ENCODE measurements around the gene PCOLCE2. TPM values are rescaled to one million over a fixed set of nuclear protein-coding genes. Genes with fewer than 3 reads are reported as not detected.
"Not testable (repeated sequence)": the region's sequence is repeated elsewhere in the genome, so short reads cannot be mapped to it uniquely, and the experiment has no call there.

The PCOLCE2 gene
- total RNA-seq, 3 donors from 2014 or later (not counting 1 experiment from before 2014, with no cell fraction given): not detected

DNA sequence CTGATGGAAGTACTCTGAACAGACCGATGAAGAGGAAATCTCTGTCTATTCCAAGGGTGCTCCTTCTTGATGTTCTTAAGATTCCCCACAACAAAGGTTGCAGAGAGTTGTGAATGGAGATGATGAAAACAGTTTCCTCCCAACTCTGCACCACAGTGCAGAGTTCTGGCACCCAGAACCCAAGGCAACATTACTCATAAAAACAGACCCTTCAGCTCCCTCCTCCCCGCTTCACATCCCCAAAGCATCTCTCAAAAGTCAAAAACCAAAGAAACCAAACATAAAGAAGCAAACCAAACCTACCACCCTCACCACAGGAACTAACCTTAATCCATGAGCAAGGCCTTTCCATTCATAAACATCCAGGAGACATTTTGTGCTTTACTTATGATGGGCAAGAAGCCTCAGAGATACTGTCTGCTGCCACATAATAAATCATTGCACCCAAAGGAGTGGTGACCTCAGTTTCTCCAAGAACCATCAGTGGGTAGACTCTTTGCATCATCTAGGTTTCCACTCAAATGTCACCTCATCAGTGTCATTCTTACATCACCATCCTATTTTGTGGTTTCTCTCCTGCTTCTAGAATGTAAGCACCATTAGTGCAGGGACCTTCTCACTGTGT is 13.2 kb downstream of the PCOLCE2 start:
- no peak overlapping the region for H3K27ac Mint-ChIP-seq
- H3K27me3 Mint-ChIP-seq (ENCODE audit: low read depth in 2 of 2): peaks cover 5 to 22% of the 10 kb centered on the region in 2 donors
- intact Hi-C loops (cut with micrococcal nuclease): no loop called here
- no peaks in the 10 kb centered on the region for H3K36me3 Mint-ChIP-seq
- Histone ChIP-seq H3K4me1 (ENCODE audit: control insufficient read depth, insufficient read depth, low read length) (no peaks in the 10 kb centered on the region), H3K27me3 (ENCODE audit: control insufficient read depth, insufficient read depth, low read length) (peaks cover 3% of the 10 kb centered on the region), H3K4me3 (ENCODE audit: low read length) (no peak overlapping the region), H3K9me3 (ENCODE audit: control insufficient read depth, insufficient read depth, low read length) (no peaks in the 10 kb centered on the region), H3K27ac (ENCODE audit: low read length) (no peak overlapping the region), H3K36me3 (ENCODE audit: control insufficient read depth, insufficient read depth, low read length) (no peaks in the 10 kb centered on the region)
- no peaks in the 10 kb centered on the region for H3K4me1 Mint-ChIP-seq
- DNase-seq: no peak
- TF ChIP-seq, protein P1, sequence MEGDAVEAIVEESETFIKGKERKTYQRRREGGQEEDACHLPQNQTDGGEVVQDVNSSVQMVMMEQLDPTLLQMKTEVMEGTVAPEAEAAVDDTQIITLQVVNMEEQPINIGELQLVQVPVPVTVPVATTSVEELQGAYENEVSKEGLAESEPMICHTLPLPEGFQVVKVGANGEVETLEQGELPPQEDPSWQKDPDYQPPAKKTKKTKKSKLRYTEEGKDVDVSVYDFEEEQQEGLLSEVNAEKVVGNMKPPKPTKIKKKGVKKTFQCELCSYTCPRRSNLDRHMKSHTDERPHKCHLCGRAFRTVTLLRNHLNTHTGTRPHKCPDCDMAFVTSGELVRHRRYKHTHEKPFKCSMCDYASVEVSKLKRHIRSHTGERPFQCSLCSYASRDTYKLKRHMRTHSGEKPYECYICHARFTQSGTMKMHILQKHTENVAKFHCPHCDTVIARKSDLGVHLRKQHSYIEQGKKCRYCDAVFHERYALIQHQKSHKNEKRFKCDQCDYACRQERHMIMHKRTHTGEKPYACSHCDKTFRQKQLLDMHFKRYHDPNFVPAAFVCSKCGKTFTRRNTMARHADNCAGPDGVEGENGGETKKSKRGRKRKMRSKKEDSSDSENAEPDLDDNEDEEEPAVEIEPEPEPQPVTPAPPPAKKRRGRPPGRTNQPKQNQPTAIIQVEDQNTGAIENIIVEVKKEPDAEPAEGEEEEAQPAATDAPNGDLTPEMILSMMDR (IDR thresholded peaks at IDR 0.05): no peak
- 76% methylated on average over 1 of the region's 2 CpGs for WGBS (ENCODE audit: insufficient coverage)
- H3K9me3 Mint-ChIP-seq: no peaks in the 10 kb centered on the region
- H3K4me3 Mint-ChIP-seq: no peak overlapping the region
- ATAC-seq: no peak

DNA sequence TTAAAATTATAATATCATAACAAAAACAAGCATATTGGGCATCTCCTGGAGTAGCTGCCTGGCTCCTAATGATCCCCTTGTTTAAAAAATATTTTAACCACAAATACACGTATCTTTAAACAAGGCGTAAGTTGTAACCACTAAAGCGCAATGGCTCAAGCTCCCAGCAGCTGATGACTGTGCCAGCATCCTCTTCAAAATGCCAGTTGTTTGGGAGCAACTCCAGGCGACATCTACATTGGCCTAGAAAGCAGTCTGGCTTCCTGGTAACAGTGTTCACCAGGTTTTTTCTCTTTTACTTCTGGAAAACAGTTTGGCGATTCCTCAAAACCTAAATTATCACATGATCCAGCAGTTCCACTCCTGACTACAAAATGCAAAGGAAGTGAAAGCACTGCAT is 13.8 kb downstream of the PCOLCE2 start:
- Mint-ChIP-seq H3K9me3 (no peaks in the 10 kb centered on the region), H3K4me1 (no peaks in the 10 kb centered on the region), H3K27me3 (ENCODE audit: low read depth in 2 of 2) (peaks cover 5 to 22% of the 10 kb centered on the region in 2 donors), H3K36me3 (no peaks in the 10 kb centered on the region), H3K4me3 (no peak overlapping the region), H3K27ac (no peak overlapping the region)
- H3K36me3 ChIP-seq (ENCODE audit: control insufficient read depth, insufficient read depth, low read length): no peaks in the 10 kb centered on the region
- TF ChIP-seq, protein P1 (IDR thresholded peaks at IDR 0.05): no peak
- intact Hi-C loops (cut with micrococcal nuclease): no loop called here
- no peaks in the 10 kb centered on the region for H3K4me1 ChIP-seq (ENCODE audit: control insufficient read depth, insufficient read depth, low read length)
- no peaks in the 10 kb centered on the region for H3K9me3 ChIP-seq (ENCODE audit: control insufficient read depth, insufficient read depth, low read length)
- WGBS (ENCODE audit: insufficient coverage): 88% methylated on average over 5 of the region's 5 CpGs
- H3K27ac ChIP-seq (ENCODE audit: low read length): no peak overlapping the region
- DNase-seq (no peak), ATAC-seq (no peak)
- peaks cover 3% of the 10 kb centered on the region for H3K27me3 ChIP-seq (ENCODE audit: control insufficient read depth, insufficient read depth, low read length)
- no peak overlapping the region for H3K4me3 ChIP-seq (ENCODE audit: low read length)

DNA sequence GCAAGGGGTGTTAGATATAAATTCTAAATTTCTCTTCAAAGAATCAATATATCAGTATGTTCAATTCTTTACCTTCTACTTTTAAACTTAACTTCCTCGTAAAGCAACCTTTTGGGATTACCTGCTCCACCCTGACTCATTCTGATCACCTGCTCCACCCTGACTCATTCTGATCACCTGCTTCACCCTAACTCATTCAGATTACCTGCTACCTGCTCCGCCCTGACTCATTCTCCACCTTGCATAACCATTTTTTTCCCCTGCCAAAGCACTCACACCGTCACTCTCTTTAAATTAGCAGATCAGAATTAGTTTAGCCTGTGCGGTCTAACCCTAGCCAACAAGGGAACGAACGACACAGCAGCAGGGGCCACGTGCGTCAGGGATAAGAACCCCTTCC is 20.5 kb downstream of the PCOLCE2 start:
- H3K36me3 Mint-ChIP-seq; H3K27me3 ChIP-seq (ENCODE audit: control insufficient read depth, insufficient read depth, low read length); H3K27ac ChIP-seq (ENCODE audit: low read length); H3K9me3 Mint-ChIP-seq; H3K9me3 ChIP-seq (ENCODE audit: control insufficient read depth, insufficient read depth, low read length); intact Hi-C loops (cut with micrococcal nuclease); H3K36me3 ChIP-seq (ENCODE audit: control insufficient read depth, insufficient read depth, low read length); H3K4me3 Mint-ChIP-seq; DNase-seq; H3K27ac Mint-ChIP-seq; ATAC-seq; H3K4me1 ChIP-seq (ENCODE audit: control insufficient read depth, insufficient read depth, low read length); H3K4me3 ChIP-seq (ENCODE audit: low read length); H3K4me1 Mint-ChIP-seq: not testable (repeated sequence)
- WGBS (ENCODE audit: insufficient coverage): 88% methylated on average over 8 of the region's 8 CpGs
- peaks cover 8 to 18% of the 10 kb centered on the region in 2 donors for H3K27me3 Mint-ChIP-seq (ENCODE audit: low read depth in 2 of 2)

DNA sequence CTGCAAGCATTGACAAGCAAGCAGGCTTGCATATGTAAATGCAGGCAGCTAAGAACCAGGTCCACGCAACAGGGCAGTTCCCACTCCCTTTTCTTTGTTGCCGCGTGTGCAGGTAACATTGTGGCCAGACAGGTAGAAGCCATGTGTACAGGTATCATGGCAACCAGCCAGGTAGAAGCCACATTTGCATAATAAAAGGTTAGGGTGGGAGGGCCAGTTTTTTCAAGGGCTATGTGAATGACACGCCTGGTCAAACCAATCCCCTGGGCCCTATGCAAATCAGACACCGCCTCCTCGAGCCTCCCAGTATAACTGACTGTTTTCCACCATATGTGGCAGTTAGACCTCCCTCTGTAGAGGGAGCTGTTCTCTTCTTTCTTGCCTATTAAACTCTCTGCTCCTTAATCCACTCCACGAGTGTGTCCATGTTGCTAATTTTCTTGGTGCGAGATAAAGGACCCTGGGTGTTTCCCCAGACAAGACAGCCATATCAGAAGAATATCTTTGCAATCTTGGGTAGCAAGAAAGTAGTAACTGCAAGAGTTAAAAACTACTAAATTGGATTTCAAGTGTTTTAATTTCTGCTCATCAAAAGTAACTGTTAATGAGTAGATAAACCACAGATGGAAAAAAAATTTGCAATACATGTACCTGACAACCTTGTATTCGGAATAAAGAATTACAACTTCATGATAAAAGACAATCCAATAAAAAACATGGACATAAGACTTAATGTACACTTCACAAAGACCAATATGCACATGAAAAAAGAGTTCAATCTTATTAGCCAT is 21.8 kb downstream of the PCOLCE2 start:
- H3K4me1 ChIP-seq (ENCODE audit: control insufficient read depth, insufficient read depth, low read length): no peaks in the 10 kb centered on the region
- WGBS (ENCODE audit: insufficient coverage): 86% methylated on average over 7 of the region's 9 CpGs
- H3K4me1 Mint-ChIP-seq: peaks cover 0 to 7% of the 10 kb centered on the region in 2 donors
- no peaks in the 10 kb centered on the region for H3K27me3 ChIP-seq (ENCODE audit: control insufficient read depth, insufficient read depth, low read length)
- DNase-seq: no peak
- H3K9me3 Mint-ChIP-seq: no peaks in the 10 kb centered on the region
- no peaks in the 10 kb centered on the region for H3K36me3 ChIP-seq (ENCODE audit: control insufficient read depth, insufficient read depth, low read length)
- intact Hi-C loops (cut with micrococcal nuclease): no loop called here
- no peak overlapping the region for H3K27ac Mint-ChIP-seq
- H3K4me3 Mint-ChIP-seq: no peak overlapping the region
- H3K4me3 ChIP-seq (ENCODE audit: low read length): no peak overlapping the region
- peaks cover 13 to 20% of the 10 kb centered on the region in 2 donors for H3K27me3 Mint-ChIP-seq (ENCODE audit: low read depth in 2 of 2)
- no peak for ATAC-seq
- TF ChIP-seq, protein P1 (IDR thresholded peaks at IDR 0.05): no peak
- H3K36me3 Mint-ChIP-seq: no peaks in the 10 kb centered on the region
- no peaks in the 10 kb centered on the region for H3K9me3 ChIP-seq (ENCODE audit: control insufficient read depth, insufficient read depth, low read length)
- no peak overlapping the region for H3K27ac ChIP-seq (ENCODE audit: low read length)

Measured in natural killer cell (primary cell).